Muscle layer of colon (tissue), 2 donors: ENCODE data around the gene ZNF428.

Experiments used
- H3K27ac ChIP-seq: one replicate; pipeline ENCODE4 v1.7.0; 2013; ENCODE audit warnings: low read depth, mild to moderate bottlenecking, low read length, moderate library complexity
- H3K27me3 ChIP-seq, 2 donors: one replicate each; pipeline ENCODE4 v1.7.0; 2013; ENCODE audit warnings: low read length in 2 of 2, mild to moderate bottlenecking in 2 of 2; ENCODE audit not compliant: insufficient read depth in 2 of 2, control insufficient read depth in 1 of 2
- H3K36me3 ChIP-seq: one replicate; pipeline ENCODE4 v1.7.0; 2013; ENCODE audit warnings: mild to moderate bottlenecking, low read length; ENCODE audit not compliant: insufficient read depth
- H3K4me1 ChIP-seq: one replicate; pipeline ENCODE4 v1.7.0; 2013; ENCODE audit warnings: mild to moderate bottlenecking, low read length; ENCODE audit not compliant: insufficient read depth
- H3K4me3 ChIP-seq, 2 donors: one replicate each; pipeline ENCODE4 v1.7.0; 2013; ENCODE audit warnings: low read length in 2 of 2, low read depth in 1 of 2, mild to moderate bottlenecking in 1 of 2, moderate library complexity in 1 of 2
- H3K9ac ChIP-seq: one replicate; pipeline ENCODE4 v1.7.0; 2013; ENCODE audit warnings: low read length
- H3K9me3 ChIP-seq: one replicate; pipeline ENCODE4 v1.7.0; 2013; ENCODE audit warnings: mild to moderate bottlenecking, low read length
- donor health status: abdominal sarcoma.
- donor health status: Adenocarcinoma of cecum.

ZNF428 gene

DNA sequence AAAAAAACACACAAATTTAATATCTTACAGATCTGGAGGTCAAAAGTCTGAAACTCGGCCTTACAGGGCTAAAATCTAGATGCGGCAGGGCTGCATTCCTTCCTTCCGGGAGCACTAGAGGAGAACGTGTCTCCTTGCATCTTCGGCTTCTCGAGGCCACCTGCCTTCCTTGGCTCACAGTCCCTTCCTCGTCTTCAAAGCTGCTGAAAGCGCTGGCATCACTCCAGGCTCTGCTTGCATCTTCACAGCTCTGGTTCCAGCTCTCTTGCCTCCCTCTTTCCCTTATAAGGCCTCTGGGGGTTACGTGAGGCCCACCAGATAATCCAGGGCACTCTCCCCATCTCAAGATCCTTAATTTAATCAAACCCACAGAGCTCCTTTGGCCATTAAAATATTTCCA lies 54.6 kb downstream of the ZNF428 start:
- H3K4me3 ChIP-seq: no peak overlapping the region
- H3K27ac ChIP-seq: no peak overlapping the region
- peaks cover 16% of the 10 kb centered on the region for H3K4me1 ChIP-seq
- H3K9ac ChIP-seq: no peak overlapping the region
- H3K9me3 ChIP-seq: no peaks in the 10 kb centered on the region
- no peaks in the 10 kb centered on the region for H3K27me3 ChIP-seq
- no peaks in the 10 kb centered on the region for H3K36me3 ChIP-seq

GRCh38 chr19:43563816-43564457 lies 55.5 kb downstream of the ZNF428 start:
- no peak overlapping the region for H3K9ac ChIP-seq
- no peaks in the 10 kb centered on the region for H3K36me3 ChIP-seq
- H3K27me3 ChIP-seq: no peaks in the 10 kb centered on the region
- peaks cover 16% of the 10 kb centered on the region for H3K4me1 ChIP-seq
- H3K4me3 ChIP-seq: no peak overlapping the region
- no peaks in the 10 kb centered on the region for H3K9me3 ChIP-seq
- H3K27ac ChIP-seq: no peak overlapping the region

DNA sequence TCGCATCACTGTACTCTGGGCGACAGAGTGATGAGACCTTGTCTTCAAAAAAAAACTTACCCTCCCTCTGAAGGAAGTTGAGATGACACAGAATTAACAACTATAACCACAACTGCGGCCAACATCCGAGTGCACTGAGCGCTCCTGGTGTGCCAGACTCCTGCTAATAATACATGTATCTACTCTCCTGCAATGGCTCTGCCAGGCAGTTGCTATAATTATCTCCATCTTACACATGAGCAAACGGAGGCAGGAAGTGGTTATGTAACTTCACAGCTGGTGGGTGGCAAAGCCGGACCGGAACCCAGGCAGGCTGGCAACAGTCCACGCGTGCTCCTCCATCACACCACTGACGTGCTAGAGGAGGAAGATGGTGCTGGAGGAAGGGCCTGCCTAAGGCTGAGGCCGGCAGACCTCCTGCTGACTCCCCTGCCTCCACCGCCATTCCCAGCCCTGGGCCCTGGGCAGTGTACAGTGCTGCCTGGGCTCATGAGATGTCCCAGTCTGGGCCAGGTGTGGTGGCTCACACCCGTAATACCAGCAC lies 56.7 kb downstream of the ZNF428 start:
- Histone ChIP-seq H3K9ac (no peak overlapping the region), H3K4me1 (peaks cover 16% of the 10 kb centered on the region), H3K4me3 (no peak overlapping the region), H3K27ac (no peak overlapping the region), H3K9me3 (no peaks in the 10 kb centered on the region), H3K27me3 (no peaks in the 10 kb centered on the region), H3K36me3 (no peaks in the 10 kb centered on the region)

DNA sequence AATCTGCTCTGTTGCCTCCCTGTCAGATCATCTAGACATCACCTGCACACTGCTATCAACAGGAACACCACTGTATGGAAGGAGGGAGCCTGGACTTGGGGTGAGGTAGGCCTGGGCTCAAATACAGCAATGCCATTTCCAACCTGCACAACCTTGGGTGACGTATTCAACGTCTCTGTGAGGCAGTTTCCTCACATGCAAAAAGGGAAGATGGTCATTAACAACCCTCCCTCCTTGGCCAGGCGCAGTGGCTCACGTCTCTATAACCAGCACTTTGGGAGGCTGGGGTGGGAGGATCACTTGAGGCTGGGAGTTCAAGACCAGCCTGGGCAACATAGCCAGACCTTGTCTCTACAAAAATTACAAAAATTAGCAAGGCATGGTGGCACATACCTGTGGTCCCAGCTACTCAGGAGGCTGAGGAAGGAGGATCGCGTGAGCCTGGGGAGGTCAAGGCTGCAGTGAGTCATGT lies 57.2 kb downstream of the ZNF428 start:
- no peak overlapping the region for H3K27ac ChIP-seq

DNA sequence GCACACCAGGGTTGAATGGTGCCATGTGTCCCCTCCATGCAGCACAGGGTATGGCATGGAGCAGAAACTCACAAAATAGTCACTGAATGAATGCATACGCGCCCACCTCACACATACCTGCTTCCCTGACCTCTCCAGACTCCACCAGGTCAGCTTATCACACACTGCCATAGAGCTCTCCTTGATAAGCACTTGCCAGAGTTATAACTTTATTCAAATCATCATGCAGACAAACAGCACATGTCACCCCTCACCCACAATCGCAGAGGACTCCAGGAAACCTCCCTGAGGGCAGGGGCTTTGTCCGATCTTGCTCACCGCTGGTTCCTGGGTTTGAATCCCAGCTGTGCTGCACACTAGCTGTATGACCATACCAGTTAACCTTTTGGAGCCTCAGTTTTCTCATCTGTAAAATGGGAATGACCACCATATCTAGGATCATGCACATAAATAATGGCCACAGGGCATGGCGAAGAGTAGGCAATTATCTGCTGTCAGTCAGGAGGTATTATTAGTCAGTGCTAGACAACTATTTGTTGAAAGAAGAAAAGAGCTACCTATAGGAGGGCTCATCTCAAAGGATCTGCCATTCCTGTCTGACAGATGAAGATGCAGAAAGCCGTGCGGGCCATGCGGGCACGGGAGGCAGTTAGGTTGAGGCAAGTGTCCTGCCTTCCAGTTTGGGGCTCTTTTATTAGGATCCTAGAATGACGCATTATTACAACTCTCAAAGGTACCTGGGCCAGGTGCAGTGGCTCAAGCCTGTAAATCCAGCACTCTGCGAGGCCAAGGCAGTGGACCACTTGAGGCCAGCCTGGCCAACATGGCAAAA lies 58.1 kb downstream of the ZNF428 start:
- no peaks in the 10 kb centered on the region for H3K27me3 ChIP-seq
- H3K27ac ChIP-seq: no peak overlapping the region
- H3K9me3 ChIP-seq: no peaks in the 10 kb centered on the region
- no peak overlapping the region for H3K4me3 ChIP-seq
- H3K36me3 ChIP-seq: peaks cover 4% of the 10 kb centered on the region
- H3K4me1 ChIP-seq: peaks cover 16% of the 10 kb centered on the region
- no peak overlapping the region for H3K9ac ChIP-seq

More for the DNA sequence above, 57.2 kb downstream of the ZNF428 start:
- H3K4me1 ChIP-seq: peaks cover 16% of the 10 kb centered on the region
- no peak overlapping the region for H3K9ac ChIP-seq
- H3K4me3 ChIP-seq: no peak overlapping the region
- H3K36me3 ChIP-seq: peaks cover 2% of the 10 kb centered on the region
- no peaks in the 10 kb centered on the region for H3K27me3 ChIP-seq
- no peaks in the 10 kb centered on the region for H3K9me3 ChIP-seq

DNA sequence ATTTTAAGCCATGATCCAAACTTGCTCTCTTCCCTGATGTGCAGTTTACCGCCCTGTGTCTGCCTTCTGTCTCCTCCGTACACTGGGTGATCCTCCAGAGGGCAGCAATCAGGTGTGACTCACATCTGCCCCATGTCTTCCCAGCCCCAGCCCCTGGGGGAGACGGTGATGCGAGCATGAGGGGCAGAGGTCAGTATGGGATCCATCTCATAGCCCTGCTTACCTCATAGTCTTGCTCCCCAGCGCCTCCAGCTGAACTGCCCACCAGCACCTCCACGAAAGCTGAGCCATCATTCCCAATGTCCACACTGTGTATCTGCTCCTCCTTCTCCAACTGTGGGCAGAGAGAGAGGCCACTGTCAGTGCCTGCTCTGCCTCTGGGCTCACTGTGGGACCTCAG lies 58.7 kb downstream of the ZNF428 start:
- no peak overlapping the region for H3K9ac ChIP-seq
- H3K36me3 ChIP-seq: peaks cover 4% of the 10 kb centered on the region
- no peaks in the 10 kb centered on the region for H3K27me3 ChIP-seq
- no peak overlapping the region for H3K4me3 ChIP-seq
- H3K4me1 ChIP-seq: peaks cover 16% of the 10 kb centered on the region
- H3K9me3 ChIP-seq: no peaks in the 10 kb centered on the region
- no peak overlapping the region for H3K27ac ChIP-seq
